NCI-H1417 (cell line): ENCODE results near the gene CPTP.
A peak's percentile ranks its signal among the peaks of the same experiment; 100 is the strongest.

Source experiments
- DNase-seq, 3 experiments: peaks; one replicate each; lab custom pipeline; 2025; lab: John Stamatoyannopoulos, UW

Gene CPTP

GRCh38 chr1:1349256-1350012, 24.8 kb downstream of the CPTP start, which contains the start of gene DVL1:
Gene DVL1, minus strand, starts transcription at chr1:1349418. Its CDS starts 353 bp downstream, at chr1:1349065.
- DNase-seq = peak; percentile 76 to 86 (median 81)

DNA sequence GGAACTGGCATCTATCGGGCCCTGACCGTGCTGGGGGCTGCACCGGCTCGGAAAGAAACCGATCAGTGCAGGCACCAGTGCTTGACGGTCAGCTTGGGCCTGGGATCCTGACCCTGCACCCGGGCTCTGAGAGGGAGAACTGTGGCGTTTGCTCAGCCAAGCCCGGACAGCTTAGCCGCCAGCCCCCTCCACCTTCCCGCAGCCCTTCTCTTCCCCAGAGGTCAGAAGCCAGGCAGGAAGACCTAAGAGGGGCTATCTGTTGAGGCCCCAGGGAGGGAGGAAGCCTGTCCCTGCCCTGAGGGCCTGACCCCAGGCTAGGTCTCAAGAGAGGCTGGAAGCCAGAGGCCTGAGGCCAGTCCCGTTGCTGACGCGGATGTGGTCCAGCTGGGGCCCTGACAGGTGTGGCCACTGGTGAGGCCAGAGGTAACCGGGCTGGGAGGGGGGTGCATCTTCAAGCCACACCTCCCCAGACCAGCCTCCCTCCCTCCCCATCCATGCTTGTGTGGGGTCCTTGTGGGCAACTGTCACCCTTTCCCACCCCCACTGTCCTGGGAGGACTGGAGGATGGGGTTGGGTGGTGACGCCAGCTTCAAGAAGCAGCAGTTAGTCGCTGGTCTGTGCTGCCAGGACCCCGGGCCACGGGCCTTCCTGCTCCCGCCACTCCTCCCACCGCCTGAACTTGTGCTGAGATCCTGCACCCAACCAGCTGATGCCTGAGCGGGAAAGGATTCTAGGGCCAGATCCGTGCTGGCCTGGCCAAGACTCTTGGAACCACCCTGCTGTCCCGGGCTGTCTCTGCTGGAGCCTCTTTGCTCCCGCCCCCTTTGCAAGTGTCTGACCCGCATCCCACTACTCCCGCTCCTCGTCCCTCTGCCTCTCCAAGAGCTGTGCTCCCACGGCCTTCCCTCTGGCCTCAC, 27.2 kb downstream of the CPTP start:
- DNase-seq = no peak

DNA sequence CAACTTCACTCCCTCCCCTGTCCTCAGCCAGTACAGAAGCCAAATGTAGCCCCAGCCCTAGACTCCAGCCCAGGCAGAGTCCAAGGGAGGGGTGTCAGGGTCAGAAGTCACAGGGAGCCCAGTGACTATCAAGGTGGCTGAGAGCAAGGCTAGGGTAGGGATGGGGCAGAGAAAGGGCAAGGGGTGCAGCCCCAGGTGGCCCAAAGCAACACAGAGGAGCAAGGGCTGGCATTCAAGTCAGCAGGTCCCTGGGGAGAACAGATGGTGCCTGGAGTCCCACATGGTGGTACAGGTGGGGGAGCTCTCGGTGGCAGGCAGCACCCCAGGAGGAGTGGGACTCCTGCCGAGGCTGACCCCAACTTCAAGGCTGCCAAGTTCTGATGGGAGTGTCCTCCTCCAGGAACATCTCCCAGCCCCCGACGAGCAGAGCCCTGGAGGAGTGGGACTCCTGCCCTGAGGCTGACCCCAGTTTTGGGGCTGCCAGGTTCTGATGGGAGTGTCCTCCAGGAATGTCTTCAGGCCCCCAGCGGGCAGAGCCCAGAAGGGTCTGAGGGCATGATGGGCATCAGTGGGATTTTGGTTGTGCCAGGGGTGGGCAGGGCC, 28.3 kb downstream of the CPTP start:
- no peak for DNase-seq

DNA sequence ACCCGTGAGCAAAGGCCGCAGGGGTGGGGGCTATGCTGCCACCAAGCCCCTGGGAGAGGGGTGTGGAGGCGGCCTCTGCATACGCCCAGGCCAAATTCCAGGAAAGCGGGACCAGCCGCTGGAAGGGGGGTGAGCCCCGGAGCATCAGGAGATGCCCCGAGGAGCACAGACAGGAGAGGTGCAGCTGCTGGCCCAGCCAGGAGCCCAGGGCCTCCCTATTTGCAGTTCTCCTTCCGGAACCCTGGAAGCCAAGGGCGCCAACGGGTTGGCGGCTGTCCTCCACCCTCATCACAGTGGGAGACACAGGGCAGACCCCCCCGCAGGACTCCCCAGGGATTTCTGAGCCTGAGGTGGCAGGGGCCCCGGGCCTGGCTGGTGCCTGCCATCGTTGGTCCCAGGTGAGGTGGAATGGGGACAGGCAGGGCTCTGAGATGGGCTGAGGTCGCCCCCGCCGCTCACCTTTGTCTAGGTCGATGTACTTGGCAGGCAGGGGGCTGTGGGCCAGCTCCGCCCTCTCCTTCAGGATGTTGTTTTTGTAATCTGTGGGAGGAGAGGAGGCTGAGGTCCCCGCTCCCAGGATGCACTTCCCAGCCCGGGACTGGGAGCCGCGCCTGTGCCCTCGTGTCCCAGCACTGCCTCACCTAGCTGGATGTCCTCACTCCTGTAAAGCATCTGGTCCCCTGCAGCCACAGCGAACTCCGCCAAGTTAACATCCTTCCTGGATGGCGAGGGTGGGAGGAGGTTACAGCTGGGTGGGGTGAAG, 29.0 kb downstream of the CPTP start:
- peak in 2 of 3 experiments; percentile 65 to 74 for DNase-seq

DNA sequence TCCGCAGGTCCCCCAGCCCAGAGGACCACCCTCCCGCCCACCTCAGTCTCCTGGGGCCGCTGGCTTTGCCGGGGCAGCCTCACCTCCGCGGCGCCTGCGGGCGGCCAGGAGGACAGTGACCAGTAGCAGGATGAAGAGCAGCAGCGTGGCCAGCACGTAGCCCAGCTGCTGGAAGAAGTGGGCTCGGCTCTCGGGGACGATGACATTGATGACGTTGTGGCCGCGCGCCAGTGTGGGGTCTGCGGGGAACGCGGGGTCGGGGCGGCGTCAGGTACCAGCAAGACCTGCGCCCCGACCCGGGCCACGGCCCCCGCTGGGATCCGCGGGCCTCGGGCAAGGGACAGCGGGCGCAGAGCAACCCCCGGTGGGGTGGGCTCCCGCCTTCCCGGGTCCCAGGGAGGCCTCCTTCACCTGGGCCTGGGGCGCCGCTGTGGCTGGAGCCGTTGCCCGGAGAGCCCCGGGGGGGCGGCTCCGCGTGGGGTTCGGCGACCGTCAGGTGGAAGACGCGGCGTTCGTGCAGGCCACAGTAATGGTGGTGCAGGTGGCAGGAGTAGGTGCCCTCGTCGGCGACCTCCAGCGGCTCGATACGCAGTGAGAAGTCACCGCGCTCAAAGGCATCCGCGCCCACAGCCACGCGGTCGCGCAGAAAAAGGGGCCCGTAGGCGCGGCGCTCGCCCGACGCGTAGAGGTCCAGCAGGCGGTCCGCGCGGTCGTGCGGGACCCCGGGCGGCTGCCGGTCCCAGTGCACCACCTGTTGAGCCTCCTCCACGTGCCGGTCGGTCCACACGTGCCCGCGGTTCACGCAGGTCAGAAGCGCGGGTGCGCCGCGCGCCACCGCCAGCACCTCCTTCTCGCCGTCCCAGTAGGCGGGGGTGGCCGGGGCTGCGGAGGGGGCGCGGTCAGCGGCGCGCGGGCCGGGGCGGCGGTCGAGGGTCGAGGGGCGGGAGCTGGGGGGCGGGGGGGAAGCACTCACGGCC, 30.0 kb downstream of the CPTP start:
- peak in 1 of 3 experiments; percentile 53 for DNase-seq

- DNase-seq = no peak
Measured at GRCh38 chr1:1355416-1355815, 30.8 kb downstream of the CPTP start.

- no peak for DNase-seq
Measured at GRCh38 chr1:1356166-1356795, 31.7 kb downstream of the CPTP start.

DNA sequence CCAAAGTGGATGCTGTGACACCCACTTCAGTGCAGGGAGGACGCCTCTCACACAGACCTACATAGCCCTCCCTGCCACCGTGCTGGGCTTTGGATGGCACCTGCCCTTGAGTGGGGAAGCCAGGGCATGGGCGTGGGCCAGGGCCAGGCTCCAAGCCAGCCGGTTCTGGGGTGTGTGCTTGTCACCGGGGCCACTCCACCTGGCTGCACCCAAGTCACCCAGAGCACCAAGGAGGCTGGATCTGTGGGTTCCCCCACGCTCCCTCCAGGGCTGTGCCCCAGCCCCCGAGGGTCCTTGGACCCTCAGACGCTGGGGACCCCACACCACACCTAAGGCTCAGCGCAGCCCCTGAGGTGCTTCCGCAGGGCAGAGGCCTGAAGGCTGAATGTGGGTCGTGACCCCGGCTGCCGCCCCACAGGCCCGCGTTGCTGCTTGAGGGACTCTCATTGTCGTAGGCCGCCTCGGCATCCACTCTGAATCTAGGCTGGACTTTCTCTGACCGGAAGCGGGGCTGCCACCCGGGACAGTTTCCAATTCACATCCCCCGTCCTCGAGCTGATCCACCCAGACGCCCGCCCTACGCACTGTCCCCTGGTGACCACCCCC, 32.3 kb downstream of the CPTP start:
- DNase-seq = no peak

DNA sequence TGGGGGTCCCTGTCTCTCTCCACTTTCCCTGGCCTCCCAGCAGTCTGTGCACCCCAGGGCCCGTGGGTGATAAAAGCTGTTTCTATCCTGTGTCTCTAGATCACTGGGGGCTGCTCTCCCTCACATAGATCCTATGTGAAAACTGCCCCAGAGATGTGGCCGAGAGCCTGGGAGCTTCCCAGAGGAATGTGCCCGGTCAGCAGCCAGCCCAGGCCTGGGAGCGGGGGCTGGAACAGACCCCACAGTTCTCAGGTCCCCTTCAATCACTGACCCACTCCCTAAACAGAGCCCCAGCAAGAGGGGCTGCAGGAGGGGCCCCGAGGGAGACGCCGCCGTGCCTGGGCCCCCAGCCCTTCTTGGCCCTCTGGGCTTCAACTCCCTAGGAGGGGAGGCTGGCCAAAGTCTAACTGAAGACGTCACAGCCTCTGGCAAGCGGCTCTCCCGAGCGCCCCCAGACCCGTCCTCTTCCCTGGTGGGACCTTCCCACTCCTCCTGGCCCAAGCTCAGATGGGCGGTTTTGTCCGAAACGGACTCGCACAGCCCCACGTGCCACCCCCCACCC, 33.4 kb downstream of the CPTP start:
- no peak for DNase-seq

DNA sequence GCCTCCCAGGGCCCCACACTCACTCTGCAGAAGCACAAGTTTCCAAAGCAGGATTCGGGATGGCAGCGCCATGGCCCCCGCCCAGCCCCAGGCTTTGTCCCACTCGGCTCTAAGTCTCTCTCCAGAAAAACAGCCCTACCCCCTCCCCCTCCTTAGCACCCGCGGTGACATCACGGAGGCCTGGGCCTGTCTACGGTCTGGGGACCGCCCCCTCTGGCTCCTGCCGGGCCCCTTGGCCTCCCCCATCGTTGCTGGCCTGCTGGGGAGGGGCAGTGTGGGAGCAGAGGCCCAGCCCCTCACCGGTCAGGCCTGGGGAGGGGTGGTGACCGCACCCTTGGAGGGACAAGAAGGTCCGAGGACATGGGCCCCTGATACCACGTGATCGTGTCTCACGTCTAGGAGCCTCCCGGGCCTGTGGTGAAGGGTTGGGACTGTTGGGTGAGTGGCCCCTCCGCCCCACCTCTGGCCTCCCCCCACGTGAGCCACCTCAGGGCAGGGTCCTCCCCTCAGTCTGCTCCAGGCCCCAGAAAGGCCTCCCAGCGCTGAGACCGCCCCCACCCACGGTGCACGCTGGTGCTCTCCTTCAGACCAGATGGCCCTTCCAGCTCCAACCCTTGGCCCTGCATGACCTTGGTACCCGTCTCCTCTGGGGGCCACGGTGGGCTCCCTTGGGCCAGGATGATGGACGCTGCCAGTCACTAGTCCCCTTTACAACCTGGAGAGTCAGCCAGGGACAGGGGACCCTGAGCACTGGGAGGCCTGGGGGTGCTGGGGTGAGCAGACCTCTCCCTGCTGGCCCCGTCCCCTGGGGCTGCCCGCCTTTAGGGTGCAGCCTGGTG, 34.0 kb downstream of the CPTP start, which contains the start of gene MXRA8:
Gene MXRA8 (minus strand): TSS at position 123 of the 839 bp plus-strand sequence. CDS start 51 bp downstream, at position 72.
- DNase-seq = no peak

GRCh38 chr1:1359308-1359663, 34.7 kb downstream of the CPTP start:
- DNase-seq = no peak

DNA sequence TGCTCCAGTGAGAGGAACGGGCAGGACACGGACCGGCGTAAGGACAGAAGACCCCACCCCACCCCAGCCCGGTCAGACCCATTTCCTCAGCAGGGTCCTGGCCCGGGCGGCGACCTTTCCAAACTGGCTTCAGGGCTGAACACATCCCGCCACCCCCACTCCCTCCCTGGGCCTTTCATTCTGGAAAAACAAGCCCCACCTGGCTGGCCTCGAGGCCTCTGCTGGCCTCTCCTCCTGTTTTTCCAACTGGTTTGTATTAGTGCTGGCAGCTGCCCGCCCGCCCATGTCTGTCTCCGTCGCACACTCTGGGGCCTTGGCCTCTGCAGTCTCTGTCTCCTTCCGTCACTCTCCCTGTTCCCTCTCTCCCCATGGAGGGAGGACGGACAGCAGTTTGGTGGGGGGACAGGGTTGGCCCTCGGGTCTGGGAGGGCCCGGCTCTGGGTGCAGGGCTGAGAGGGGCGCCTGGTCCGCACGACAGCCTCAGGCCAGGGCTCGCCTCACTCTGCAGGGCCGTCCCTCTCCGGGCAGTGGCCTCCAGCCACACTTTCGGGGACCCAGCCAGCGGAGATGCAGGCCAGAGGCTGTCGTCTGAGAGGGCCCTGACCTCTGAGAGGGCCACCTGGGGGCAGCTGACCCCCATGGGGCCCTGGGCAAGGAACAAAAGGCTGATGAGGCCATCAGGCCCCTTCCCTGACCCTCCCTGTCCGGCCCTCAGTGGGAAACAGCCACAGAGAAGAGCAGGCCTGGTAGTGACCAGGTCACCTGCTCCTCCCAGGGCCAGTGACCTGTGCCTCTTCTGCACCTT, 35.3 kb downstream of the CPTP start:
- no peak for DNase-seq

DNA sequence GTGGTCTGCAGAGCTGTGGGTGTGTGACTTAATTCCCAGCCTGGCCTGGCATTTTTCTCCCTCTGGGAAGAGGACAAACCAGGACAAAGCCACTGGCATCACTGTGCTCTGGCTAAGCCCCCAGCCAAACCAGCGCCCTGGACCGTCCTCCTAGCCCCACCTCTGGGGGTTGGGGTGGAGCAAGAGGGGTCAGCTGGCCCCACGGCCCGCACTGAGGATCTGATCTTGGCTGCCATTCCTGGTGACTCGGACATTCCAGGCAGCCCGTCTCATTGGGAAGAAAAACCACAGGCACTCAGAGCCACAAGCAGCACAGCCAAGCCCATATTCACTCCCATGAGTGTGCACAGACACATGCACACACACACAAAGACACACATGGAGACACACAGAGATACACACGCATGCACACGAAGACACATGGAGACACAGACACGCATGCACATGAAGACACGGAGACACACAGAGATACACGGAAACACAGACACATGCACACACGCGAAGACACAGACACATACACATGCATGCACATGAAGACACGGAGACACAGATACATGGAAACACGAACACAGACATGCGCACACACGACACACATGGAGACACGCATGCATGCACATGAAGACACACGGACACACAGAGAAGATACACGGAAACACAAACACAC, 36.0 kb downstream of the CPTP start:
- no peak for DNase-seq

- no peak for DNase-seq
Measured at GRCh38 chr1:1361233-1361981, 36.8 kb downstream of the CPTP start.

- DNase-seq = no peak
Measured at GRCh38 chr1:1361982-1362423, 37.4 kb downstream of the CPTP start.

DNA sequence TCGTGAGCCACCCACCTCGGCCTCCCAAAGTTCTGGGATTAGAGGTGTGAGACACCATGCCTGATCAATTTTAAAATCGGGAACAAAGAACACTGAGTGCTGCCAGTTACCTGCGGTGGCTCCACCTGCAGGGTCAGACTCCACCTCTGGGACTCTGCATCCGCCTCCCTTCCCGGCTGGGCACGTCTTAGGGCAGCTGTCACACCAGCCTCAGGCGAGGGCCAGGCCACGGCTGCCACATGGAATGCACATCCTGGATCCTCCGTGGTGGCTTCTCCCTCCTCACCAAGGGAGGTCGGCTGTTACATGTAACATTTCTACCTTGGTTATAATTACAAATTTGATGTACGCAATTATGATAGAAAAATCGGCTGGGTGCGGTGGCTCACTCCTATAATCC, 39.7 kb downstream of the CPTP start:
- DNase-seq = no peak
